ENCODE data around the gene BTG2.

The BTG2 gene

GRCh38 chr1:203317429-203318228, 12.3 kb downstream of the BTG2 start:
- H3K27ac ChIP-seq, result peak overlapping the region; percentile 98
- no peak for TF ChIP-seq CTCF (conservative IDR thresholded peaks at IDR 0.05)

GRCh38 chr1:203318229-203318517, 12.9 kb downstream of the BTG2 start:
- peak overlapping the region; percentile 98 for H3K27ac ChIP-seq
- TF ChIP-seq CTCF (conservative IDR thresholded peaks at IDR 0.05), result no peak

GRCh38 chr1:203320591-203321272, 15.4 kb downstream of the BTG2 start:
- TF ChIP-seq CTCF (conservative IDR thresholded peaks at IDR 0.05), result no peak
- peak overlapping the region; percentile 98 for H3K27ac ChIP-seq

GRCh38 chr1:203321273-203322052, 16.1 kb downstream of the BTG2 start:
- no peak for TF ChIP-seq CTCF (conservative IDR thresholded peaks at IDR 0.05)
- H3K27ac ChIP-seq, result peak overlapping the region; percentile 98

GRCh38 chr1:203322500-203323179, 17.3 kb downstream of the BTG2 start:
- no peak for TF ChIP-seq CTCF (conservative IDR thresholded peaks at IDR 0.05)
- peak overlapping the region; percentile 98 for H3K27ac ChIP-seq

GRCh38 chr1:203323587-203323986, 18.3 kb downstream of the BTG2 start:
- no peak for TF ChIP-seq CTCF (conservative IDR thresholded peaks at IDR 0.05)
- peak overlapping the region; percentile 98 for H3K27ac ChIP-seq
